ENCODE results near the gene MS4A2. TPM values are rescaled to one million over a fixed set of nuclear protein-coding genes. Genes with fewer than 3 reads are reported as not detected.

MS4A2 gene
- total and polyA plus RNA-seq, 2 of the 8 experiments (the other 6 are each of a cell fraction or from before 2014, with no cell fraction given): not detected

Other genes starting within 250 kb of the MS4A2 start
- gene CBLIF, start 243.2 kb upstream of the MS4A2 start, total RNA-seq (2021; fragmentation: NEBNext Ultra II Directional; extraction: Animal tissue kit (Norgen Biotek cat#: 25700)): not detected in 2 replicates
- not detected in 2 replicates for gene CBLIF, start 243.2 kb upstream of the MS4A2 start, polyA plus RNA-seq (2011; rRNA removed)
- gene TCN1, start 222.2 kb upstream of the MS4A2 start, total RNA-seq (2021; fragmentation: NEBNext Ultra II Directional; extraction: Animal tissue kit (Norgen Biotek cat#: 25700)): not detected in 2 replicates
- not detected in 2 replicates for gene TCN1, start 222.2 kb upstream of the MS4A2 start, polyA plus RNA-seq (2011; rRNA removed)
- gene OOSP3, start 209.9 kb upstream of the MS4A2 start, total RNA-seq (2021; fragmentation: NEBNext Ultra II Directional; extraction: Animal tissue kit (Norgen Biotek cat#: 25700)): not detected in 2 replicates
- gene OOSP3, start 209.9 kb upstream of the MS4A2 start, polyA plus RNA-seq (2011; rRNA removed): not detected in 2 replicates
- gene OOSP1, start 150.2 kb upstream of the MS4A2 start, total RNA-seq (2021; fragmentation: NEBNext Ultra II Directional; extraction: Animal tissue kit (Norgen Biotek cat#: 25700)): not detected in 2 replicates
- not detected in 2 replicates for gene OOSP1, start 150.2 kb upstream of the MS4A2 start, polyA plus RNA-seq (2011; rRNA removed)
- gene OOSP4A, start 124.6 kb upstream of the MS4A2 start, total RNA-seq (2021; fragmentation: NEBNext Ultra II Directional; extraction: Animal tissue kit (Norgen Biotek cat#: 25700)): not detected in 2 replicates
- gene OOSP4A, start 124.6 kb upstream of the MS4A2 start, polyA plus RNA-seq (2011; rRNA removed): not detected in 2 replicates
- not detected in 2 replicates for gene OOSP4B, start 71.5 kb upstream of the MS4A2 start, total RNA-seq (2021; fragmentation: NEBNext Ultra II Directional; extraction: Animal tissue kit (Norgen Biotek cat#: 25700))
- gene OOSP4B, start 71.5 kb upstream of the MS4A2 start, polyA plus RNA-seq (2011; rRNA removed): not detected in 2 replicates
- not detected in 2 replicates for gene OOSP2, start 48.3 kb upstream of the MS4A2 start, total RNA-seq (2021; fragmentation: NEBNext Ultra II Directional; extraction: Animal tissue kit (Norgen Biotek cat#: 25700))
- not detected in 2 replicates for gene OOSP2, start 48.3 kb upstream of the MS4A2 start, polyA plus RNA-seq (2011; rRNA removed)
- gene MS4A3, start 32.0 kb upstream of the MS4A2 start, total RNA-seq (2021; fragmentation: NEBNext Ultra II Directional; extraction: Animal tissue kit (Norgen Biotek cat#: 25700)): not detected in 2 replicates
- not detected in 2 replicates for gene MS4A3, start 32.0 kb upstream of the MS4A2 start, polyA plus RNA-seq (2011; rRNA removed)
- gene MS4A6A, start 94.4 kb downstream of the MS4A2 start, total RNA-seq (2021; fragmentation: NEBNext Ultra II Directional; extraction: Animal tissue kit (Norgen Biotek cat#: 25700)): not detected in 2 replicates
- gene MS4A6A, start 94.4 kb downstream of the MS4A2 start, polyA plus RNA-seq (2011; rRNA removed): not detected in 2 replicates
- not detected in 2 replicates for gene MS4A4E, start 154.5 kb downstream of the MS4A2 start, total RNA-seq (2021; fragmentation: NEBNext Ultra II Directional; extraction: Animal tissue kit (Norgen Biotek cat#: 25700))
- not detected in 2 replicates for gene MS4A4E, start 154.5 kb downstream of the MS4A2 start, polyA plus RNA-seq (2011; rRNA removed)
- not detected in 2 replicates for gene MS4A4A, start 192.0 kb downstream of the MS4A2 start, total RNA-seq (2021; fragmentation: NEBNext Ultra II Directional; extraction: Animal tissue kit (Norgen Biotek cat#: 25700))
- gene MS4A4A, start 192.0 kb downstream of the MS4A2 start, polyA plus RNA-seq (2011; rRNA removed): not detected in 2 replicates
- gene MS4A6E, start 238.6 kb downstream of the MS4A2 start, total RNA-seq (2021; fragmentation: NEBNext Ultra II Directional; extraction: Animal tissue kit (Norgen Biotek cat#: 25700)): not detected in 2 replicates
- gene MS4A6E, start 238.6 kb downstream of the MS4A2 start, polyA plus RNA-seq (2011; rRNA removed): not detected in 2 replicates

All from H1 (cell line).